Spleen (tissue), 11 donors: ENCODE measurements around the gene THBS4. TPM values are rescaled to one million over a fixed set of nuclear protein-coding genes. Genes with fewer than 3 reads are reported as not detected.

Source experiments
- DNase-seq: peaks from one replicate; pipeline ENCODE4 v3.0.0-alpha.2; 2020
- H3K27ac ChIP-seq, 8 donors: fragments of 200-600 bp; sonication (generic) in 7 of 8; 1 replicate in 4 of 8; 2 replicates in 4 of 8; pipeline versions ENCODE4 v1.5.0 to v1.8.0; 2016 to 2021; ENCODE audit warnings: inconsistent platforms in 4 of 8, mild to moderate bottlenecking in 4 of 8, moderate library complexity in 1 of 8
- H3K27me3 ChIP-seq, 7 donors: fragments of 200-600 bp; sonication (generic) in 6 of 7; replicated peaks in 1 of 7; 1 replicate in 4 of 7; 2 replicates in 3 of 7; pipeline versions ENCODE4 v1.5.0 to v1.8.0; 2016 to 2021; ENCODE audit warnings: inconsistent platforms in 3 of 7, mild to moderate bottlenecking in 1 of 7
- H3K36me3 ChIP-seq, 6 donors: fragments of 200-600 bp; sonication (generic) in 5 of 6; 1 replicate in 4 of 6; 2 replicates in 2 of 6; pipeline versions ENCODE4 v1.5.0 to v1.8.0; 2016 to 2021; ENCODE audit warnings: inconsistent platforms in 2 of 6
- H3K4me1 ChIP-seq, 6 donors: fragments of 200-600 bp; sonication (generic) in 5 of 6; 1 replicate in 3 of 6; 2 replicates in 3 of 6; pipeline versions ENCODE4 v1.5.0 to v1.8.0; 2016 to 2021; ENCODE audit warnings: inconsistent platforms in 3 of 6
- H3K4me3 ChIP-seq, 8 donors: fragments of 200-600 bp; sonication (generic) in 7 of 8; 1 replicate in 4 of 8; 2 replicates in 4 of 8; pipeline versions ENCODE4 v1.5.0 to v1.8.0; 2016 to 2021; ENCODE audit warnings: inconsistent platforms in 4 of 8, mild to moderate bottlenecking in 4 of 8, moderate library complexity in 2 of 8
- H3K9me3 ChIP-seq, 8 donors: fragments of 200-600 bp; sonication (generic) in 7 of 8; 1 replicate in 4 of 8; 2 replicates in 4 of 8; pipeline versions ENCODE4 v1.5.0 to v1.8.0; 2016 to 2021; ENCODE audit warnings: inconsistent platforms in 4 of 8
- CTCF ChIP-seq, 11 experiments: fragments of 200-600 bp in 7 of 11; fragments of 450-650 bp in 4 of 11; sonication (generic) in 4 of 11; IDR thresholded peaks in 8 of 11; conservative IDR thresholded peaks in 3 of 11; 1 replicate in 7 of 11; 2 replicates in 4 of 11; pipeline versions ENCODE4 v1.4.0 to v1.8.0; 2016 to 2021; ENCODE audit warnings: antibody characterized with exemption in 11 of 11, inconsistent platforms in 4 of 11, mild to moderate bottlenecking in 1 of 11
- POLR2A ChIP-seq, 3 donors: fragments of 450-650 bp; IDR thresholded peaks; one replicate each; pipeline ENCODE4 v1.5.1; 2017; ENCODE audit warnings: antibody characterized with exemption in 3 of 3, mild to moderate bottlenecking in 1 of 3
- POLR2AphosphoS5 ChIP-seq, 3 donors: sonication (generic); formaldehyde crosslinking; IDR thresholded peaks; one replicate each; pipeline ENCODE4 v1.5.1; 2017; ENCODE audit warnings: antibody characterized with exemption in 3 of 3
- WGBS, 5 donors: extraction: QIAGEN DNeasy Blood & Tissue Kit in 3 of 5; methylation state at CpG; one replicate each; pipeline versions ENCODE4 v1.1.5 to v1.1.7; 2013 to 2018; 5-methylcytosine and 5-hydroxymethylcytosine counted together
- intact Hi-C: fragments of 100-400 bp; cut with DNase I; formaldehyde crosslinking; loops from one replicate; pipeline ENCODE4 v1.15.0; 2023; ENCODE audit warnings: low total_unique reads
- polyA plus RNA-seq, 3 donors: library from polyadenylated mRNA; stranded (reverse); fragments of 200-250 nt; gene quantifications; one replicate each; pipeline ENCODE4 v1.2.1, GENCODE V29; 2013
- total RNA-seq, 7 donors: library from RNA; depleted of rRNA in 3 of 7; stranded (reverse); fragments of >200 nt in 3 of 7; fragmentation: NEBNext Ultra II Directional in 4 of 7; extraction: Animal tissue kit (Norgen Biotek cat#: 25700) in 4 of 7; gene quantifications; one replicate each; pipeline versions ENCODE4 v1.1.0 to v1.2.1, GENCODE V29; 2016 to 2021
- donor health status: healthy with polysubstance abuse.
- donor health status: DM: no; HTN: no; CAD: no; lungs with moderate emphysema.
- donor health status: DM: no; HTN: no; CAD: no.
- donor health status: Bipolar disorder and iron deficiency.
- donor health status: healthy.
- donor health status: DM: no; HTN: no; CAD: no.
- donor health status: DM: yes; HTN: yes; CAD: no.

The THBS4 gene
- total and polyA plus RNA-seq, 10 donors = 0.34 to 1.1 (median 0.68) TPM

- no peaks in the 10 kb centered on the region for H3K36me3 ChIP-seq
- intact Hi-C loops = no loop called here
- TF ChIP-seq CTCF (IDR thresholded peaks at IDR 0.05 in 8 of 11, conservative IDR thresholded peaks at IDR 0.05 in 3 of 11) = no peak
- no peak for TF ChIP-seq POLR2A (IDR thresholded peaks at IDR 0.05)
- no peak for TF ChIP-seq POLR2AphosphoS5 (IDR thresholded peaks at IDR 0.05)
- no peaks in the 10 kb centered on the region for H3K4me1 ChIP-seq
- H3K27me3 ChIP-seq = no peaks in the 10 kb centered on the region
- H3K27ac ChIP-seq = no peak overlapping the region
- 92 to 98% (median 96%) methylated on average over 4 of the region's 4 CpGs for WGBS, 5 donors
- H3K4me3 ChIP-seq = no peak overlapping the region
- no peak for DNase-seq
- H3K9me3 ChIP-seq = no peaks in the 10 kb centered on the region
Observed at GRCh38 chr5:80061547-80061946, 26.4 kb downstream of the THBS4 start.

DNA sequence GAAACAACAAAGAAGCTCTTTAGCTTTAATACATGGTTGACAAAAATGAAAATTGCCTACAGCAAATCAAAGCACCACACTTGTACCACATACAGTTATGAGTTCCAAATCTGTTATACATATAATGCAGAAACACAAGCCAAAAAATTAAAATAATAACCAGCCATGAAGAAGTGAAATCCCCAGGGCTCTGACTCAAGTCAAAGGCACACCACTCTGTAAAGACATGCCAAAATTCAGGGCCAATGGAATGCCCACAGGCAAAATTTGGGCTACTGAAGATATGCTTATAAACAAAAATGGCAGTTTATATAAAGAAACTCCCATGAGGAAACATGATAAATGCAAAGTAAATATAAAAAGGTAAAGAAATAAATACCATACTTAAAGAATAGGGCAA, 29.0 kb downstream of the THBS4 start:
- H3K9me3 ChIP-seq = no peaks in the 10 kb centered on the region
- TF ChIP-seq CTCF (IDR thresholded peaks at IDR 0.05 in 8 of 11, conservative IDR thresholded peaks at IDR 0.05 in 3 of 11) = no peak
- TF ChIP-seq POLR2AphosphoS5 (IDR thresholded peaks at IDR 0.05) = no peak
- no peak for TF ChIP-seq POLR2A (IDR thresholded peaks at IDR 0.05)
- H3K4me3 ChIP-seq = no peak overlapping the region
- H3K27me3 ChIP-seq = no peaks in the 10 kb centered on the region
- DNase-seq = no peak
- peaks cover 0 to 12% (median under 1%) of the 10 kb centered on the region in 6 donors for H3K4me1 ChIP-seq
- H3K27ac ChIP-seq = no peak overlapping the region
- intact Hi-C loops = no loop called here
- H3K36me3 ChIP-seq = no peaks in the 10 kb centered on the region

GRCh38 chr5:80067016-80067415, 31.9 kb downstream of the THBS4 start:
- Histone ChIP-seq H3K9me3 (no peaks in the 10 kb centered on the region), H3K27me3 (no peaks in the 10 kb centered on the region), H3K27ac (no peak overlapping the region), H3K4me3 (no peak overlapping the region), H3K36me3 (no peaks in the 10 kb centered on the region), H3K4me1 (peaks cover 3 to 30% (median 13%) of the 10 kb centered on the region in 6 donors)
- no peak for DNase-seq
- TF ChIP-seq POLR2A (IDR thresholded peaks at IDR 0.05) (no peak), POLR2AphosphoS5 (IDR thresholded peaks at IDR 0.05) (no peak), CTCF (IDR thresholded peaks at IDR 0.05 in 8 of 11, conservative IDR thresholded peaks at IDR 0.05 in 3 of 11) (no peak)
- 51 to 85% (median 70%) methylated on average over 2 of the region's 2 CpGs for WGBS, 5 donors
- intact Hi-C loops = no loop called here

GRCh38 chr5:80067531-80068245, 32.5 kb downstream of the THBS4 start:
- H3K36me3 ChIP-seq = no peaks in the 10 kb centered on the region
- no peaks in the 10 kb centered on the region for H3K9me3 ChIP-seq
- TF ChIP-seq POLR2A (IDR thresholded peaks at IDR 0.05) = no peak
- no peak for TF ChIP-seq CTCF (IDR thresholded peaks at IDR 0.05 in 8 of 11, conservative IDR thresholded peaks at IDR 0.05 in 3 of 11)
- TF ChIP-seq POLR2AphosphoS5 (IDR thresholded peaks at IDR 0.05) = no peak
- no peak overlapping the region for H3K27ac ChIP-seq
- intact Hi-C loops = no loop called here
- 71 to 93% (median 82%) methylated on average over 8 of the region's 8 CpGs for WGBS, 5 donors
- H3K4me3 ChIP-seq = no peak overlapping the region
- H3K4me1 ChIP-seq = peaks cover 3 to 30% (median 13%) of the 10 kb centered on the region in 6 donors
- no peaks in the 10 kb centered on the region for H3K27me3 ChIP-seq
- no peak for DNase-seq
